ENCODE data around the gene ATF7IP2. TPM values are rescaled to one million over a fixed set of nuclear protein-coding genes. Genes with fewer than 3 reads are reported as not detected.
A peak's percentile ranks its signal among the peaks of the same experiment; 100 is the strongest.

Gene ATF7IP2
- total RNA-seq, 1 donor from 2014 or later, result 16.0 TPM

- H3K4me3 ChIP-seq, result peak overlapping the region; percentile 66
- intact Hi-C loops (cut with DNase I), result no loop called here
- ATAC-seq (no peak), DNase-seq (no peak)
- no peak for TF ChIP-seq CTCF (IDR thresholded peaks at IDR 0.05)
- no peaks in the 10 kb centered on the region for H3K36me3 ChIP-seq
- no peak overlapping the region for H3K27ac ChIP-seq
- H3K9me3 ChIP-seq, result no peaks in the 10 kb centered on the region
- H3K27me3 ChIP-seq (ENCODE audit: low read depth), result no peaks in the 10 kb centered on the region
- H3K4me1 ChIP-seq, result peaks cover 7% of the 10 kb centered on the region
These were observed 1.3 kb downstream of the ATF7IP2 start for GRCh38 chr16:10387188-10387617.

GRCh38 chr16:10388988-10389387, 3.1 kb downstream of the ATF7IP2 start:
- no peak for DNase-seq
- Histone ChIP-seq H3K4me1 (peaks cover 7% of the 10 kb centered on the region), H3K27me3 (ENCODE audit: low read depth) (no peaks in the 10 kb centered on the region), H3K27ac (no peak overlapping the region), H3K9me3 (no peaks in the 10 kb centered on the region), H3K36me3 (no peaks in the 10 kb centered on the region), H3K4me3 (no peak overlapping the region)
- no peak for ATAC-seq
- intact Hi-C loops (cut with DNase I), result no loop called here
- no peak for TF ChIP-seq CTCF (IDR thresholded peaks at IDR 0.05)

- DNase-seq (no peak), ATAC-seq (no peak)
- Histone ChIP-seq H3K27ac (no peak overlapping the region), H3K4me1 (peaks cover 7% of the 10 kb centered on the region), H3K9me3 (no peaks in the 10 kb centered on the region), H3K36me3 (no peaks in the 10 kb centered on the region), H3K4me3 (no peak overlapping the region), H3K27me3 (ENCODE audit: low read depth) (no peaks in the 10 kb centered on the region)
- TF ChIP-seq CTCF (IDR thresholded peaks at IDR 0.05), result no peak
- intact Hi-C loops (cut with DNase I), result no loop called here
These were observed 4.5 kb downstream of the ATF7IP2 start for GRCh38 chr16:10390330-10390729.

GRCh38 chr16:10390867-10391266, 5.0 kb downstream of the ATF7IP2 start:
- Histone ChIP-seq H3K9me3 (no peaks in the 10 kb centered on the region), H3K36me3 (no peaks in the 10 kb centered on the region), H3K27ac (no peak overlapping the region), H3K4me3 (no peak overlapping the region), H3K4me1 (peaks cover 7% of the 10 kb centered on the region), H3K27me3 (ENCODE audit: low read depth) (no peaks in the 10 kb centered on the region)
- TF ChIP-seq CTCF (IDR thresholded peaks at IDR 0.05), result no peak
- no peak for ATAC-seq
- intact Hi-C loops (cut with DNase I), result no loop called here
- DNase-seq, result no peak

- intact Hi-C loops (cut with DNase I), result no loop called here
- H3K27me3 ChIP-seq (ENCODE audit: low read depth), result no peaks in the 10 kb centered on the region
- H3K9me3 ChIP-seq, result peaks cover under 1% of the 10 kb centered on the region
- DNase-seq (no peak), ATAC-seq (no peak)
- no peaks in the 10 kb centered on the region for H3K36me3 ChIP-seq
- no peak overlapping the region for H3K27ac ChIP-seq
- H3K4me3 ChIP-seq, result no peak overlapping the region
- no peak for TF ChIP-seq CTCF (IDR thresholded peaks at IDR 0.05)
- H3K4me1 ChIP-seq, result peaks cover 7% of the 10 kb centered on the region
These were observed 5.5 kb downstream of the ATF7IP2 start for GRCh38 chr16:10391339-10391738.

GRCh38 chr16:10402975-10403374, 17.1 kb downstream of the ATF7IP2 start:
- H3K27ac ChIP-seq, result no peak overlapping the region
- DNase-seq (no peak), ATAC-seq (no peak)
- H3K4me3 ChIP-seq, result no peak overlapping the region
- TF ChIP-seq CTCF (IDR thresholded peaks at IDR 0.05), result no peak
- no peaks in the 10 kb centered on the region for H3K27me3 ChIP-seq (ENCODE audit: low read depth)
- intact Hi-C loops (cut with DNase I), result no loop called here
- H3K4me1 ChIP-seq, result no peaks in the 10 kb centered on the region
- H3K36me3 ChIP-seq, result no peaks in the 10 kb centered on the region
- H3K9me3 ChIP-seq, result peaks cover 24% of the 10 kb centered on the region
